SJCRH30 (cell line): ENCODE data around the gene OR51B5. TPM values are rescaled to one million over a fixed set of nuclear protein-coding genes. Genes with fewer than 3 reads are reported as not detected.
"Not testable (repeated sequence)": the region's sequence is repeated elsewhere in the genome, so short reads cannot be mapped to it uniquely, and the experiment has no call there.

Experiments
- DNase-seq, 2 experiments: peaks; one replicate each; pipeline ENCODE4 v3.0.0-alpha.2; 2015 to 2020
- H3K27ac ChIP-seq: fragments of 250-450 bp; sonication (Bioruptor Pico); 2 replicates; pipeline ENCODE4 v1.5.1; 2020; ENCODE audit warnings: mild to moderate bottlenecking, moderate library complexity
- H3K27me3 ChIP-seq: fragments of 250-450 bp; sonication (Bioruptor Pico); 2 replicates; pipeline ENCODE4 v1.5.1; 2020; ENCODE audit warnings: mild to moderate bottlenecking, moderate library complexity
- H3K36me3 ChIP-seq: fragments of 250-450 bp; sonication (Bioruptor Pico); 2 replicates; pipeline ENCODE4 v1.5.1; 2020; ENCODE audit warnings: mild to moderate bottlenecking, moderate library complexity
- H3K4me1 ChIP-seq: fragments of 250-450 bp; sonication (Bioruptor Pico); 2 replicates; pipeline ENCODE4 v1.5.1; 2020; ENCODE audit warnings: mild to moderate bottlenecking, moderate library complexity
- H3K4me3 ChIP-seq: fragments of 250-450 bp; sonication (Bioruptor Pico); 2 replicates; pipeline ENCODE4 v1.5.1; 2020; ENCODE audit warnings: mild to moderate bottlenecking, moderate library complexity
- H3K9me3 ChIP-seq: fragments of 250-450 bp; sonication (Bioruptor Pico); replicated peaks from 2 replicates; pipeline ENCODE4 v1.5.1; 2020; ENCODE audit warnings: mild to moderate bottlenecking, moderate library complexity
- total RNA-seq: library from RNA; depleted of rRNA; stranded (reverse); fragments of >200 nt; shearing (Covaris generic); gene quantifications from 2 replicates; pipeline ENCODE4 v1.2.3, GENCODE V29; 2014; rRNA removed

The OR51B5 gene
- total RNA-seq = 0.28 TPM in 1 of 2 replicates, not detected in the other

GRCh38 chr11:5343474-5344335 lies at the start of gene OR51B5:
TSS of gene OR51B5 (minus strand) at chr11:5343524. CDS start at chr11:5343524, 0 bp downstream.
- Histone ChIP-seq H3K36me3 (no peaks in the 10 kb centered on the region), H3K27me3 (no peaks in the 10 kb centered on the region), H3K27ac (no peak within 1 kb of the TSS), H3K4me1 (no peaks in the 10 kb centered on the region), H3K4me3 (no peak within 1 kb of the TSS), H3K9me3 (no peaks in the 10 kb centered on the region)
- no peak for DNase-seq

GRCh38 chr11:5390210-5390609 lies 46.9 kb upstream of the OR51B5 start:
- DNase-seq = no peak

GRCh38 chr11:5384335-5384734 lies 41.0 kb upstream of the OR51B5 start:
- no peak overlapping the region for H3K27ac ChIP-seq
- no peak overlapping the region for H3K4me3 ChIP-seq
- H3K4me1 ChIP-seq = no peaks in the 10 kb centered on the region
- no peaks in the 10 kb centered on the region for H3K9me3 ChIP-seq
- no peaks in the 10 kb centered on the region for H3K36me3 ChIP-seq
- H3K27me3 ChIP-seq = no peaks in the 10 kb centered on the region
- DNase-seq = no peak

More at GRCh38 chr11:5390210-5390609, 46.9 kb upstream of the OR51B5 start:
- Histone ChIP-seq H3K27me3 (no peaks in the 10 kb centered on the region), H3K9me3 (no peaks in the 10 kb centered on the region), H3K36me3 (no peaks in the 10 kb centered on the region), H3K4me3 (no peak overlapping the region), H3K4me1 (no peaks in the 10 kb centered on the region), H3K27ac (no peak overlapping the region)

GRCh38 chr11:5383576-5383975 lies 40.3 kb upstream of the OR51B5 start, which contains the start of gene OR51M1:
TSS of gene OR51M1 (plus strand) at chr11:5383812. CDS start at chr11:5389399, 5,587 bp downstream.
- no peaks in the 10 kb centered on the region for H3K36me3 ChIP-seq
- H3K27me3 ChIP-seq = no peaks in the 10 kb centered on the region
- H3K27ac ChIP-seq = no peak within 1 kb of the TSS
- no peaks in the 10 kb centered on the region for H3K4me1 ChIP-seq
- DNase-seq = no peak
- no peak within 1 kb of the TSS for H3K4me3 ChIP-seq
- no peaks in the 10 kb centered on the region for H3K9me3 ChIP-seq

GRCh38 chr11:5380740-5381342 lies 37.5 kb upstream of the OR51B5 start:
- Histone ChIP-seq H3K27ac (no peak overlapping the region), H3K4me3 (no peak overlapping the region), H3K9me3 (no peaks in the 10 kb centered on the region), H3K4me1 (no peaks in the 10 kb centered on the region), H3K27me3 (no peaks in the 10 kb centered on the region), H3K36me3 (no peaks in the 10 kb centered on the region)
- DNase-seq = peak; percentile 43 to 80

GRCh38 chr11:5369789-5370188 lies 26.5 kb upstream of the OR51B5 start:
- H3K36me3 ChIP-seq = no peaks in the 10 kb centered on the region
- DNase-seq = peak in 1 of 2 experiments; percentile 14
- no peak overlapping the region for H3K27ac ChIP-seq
- no peak overlapping the region for H3K4me3 ChIP-seq
- H3K9me3 ChIP-seq = no peaks in the 10 kb centered on the region
- peaks cover 5% of the 10 kb centered on the region; the same call in 1 of the 2 replicates for H3K4me1 ChIP-seq
- H3K27me3 ChIP-seq = peaks cover 4% of the 10 kb centered on the region; the same call in 1 of the 2 replicates

GRCh38 chr11:5368502-5369043 lies 25.2 kb upstream of the OR51B5 start:
- Histone ChIP-seq H3K27me3 (peaks cover 4% of the 10 kb centered on the region; the same call in 1 of the 2 replicates), H3K9me3 (no peaks in the 10 kb centered on the region), H3K27ac (no peak overlapping the region), H3K4me1 (peaks cover 13% of the 10 kb centered on the region), H3K4me3 (no peak overlapping the region), H3K36me3 (no peaks in the 10 kb centered on the region)
- DNase-seq = no peak

GRCh38 chr11:5367448-5368074 lies 24.2 kb upstream of the OR51B5 start:
- H3K27ac ChIP-seq = no peak overlapping the region
- peaks cover 4% of the 10 kb centered on the region; the same call in 1 of the 2 replicates for H3K27me3 ChIP-seq
- H3K9me3 ChIP-seq = no peaks in the 10 kb centered on the region
- no peaks in the 10 kb centered on the region for H3K36me3 ChIP-seq
- peaks cover 13% of the 10 kb centered on the region for H3K4me1 ChIP-seq
- H3K4me3 ChIP-seq = no peak overlapping the region
- no peak for DNase-seq

- no peaks in the 10 kb centered on the region for H3K9me3 ChIP-seq
- peaks cover 4% of the 10 kb centered on the region; the same call in 1 of the 2 replicates for H3K27me3 ChIP-seq
- no peak overlapping the region for H3K27ac ChIP-seq
- no peaks in the 10 kb centered on the region for H3K36me3 ChIP-seq
- H3K4me1 ChIP-seq = peaks cover 13% of the 10 kb centered on the region
- H3K4me3 ChIP-seq = no peak overlapping the region
- no peak for DNase-seq
Observed at GRCh38 chr11:5366856-5367255, 23.5 kb upstream of the OR51B5 start.

- not testable (repeated sequence) for H3K27me3 ChIP-seq, H3K4me3 ChIP-seq, DNase-seq, H3K36me3 ChIP-seq, H3K9me3 ChIP-seq, H3K27ac ChIP-seq
- H3K4me1 ChIP-seq = peaks cover 13% of the 10 kb centered on the region
Observed at GRCh38 chr11:5366365-5366764, 23.0 kb upstream of the OR51B5 start.

- peak; percentile 10 to 32 for DNase-seq
- no peak overlapping the region for H3K4me3 ChIP-seq
- H3K4me1 ChIP-seq = peaks cover 13% of the 10 kb centered on the region
- no peaks in the 10 kb centered on the region for H3K27me3 ChIP-seq
- H3K36me3 ChIP-seq = no peaks in the 10 kb centered on the region
- no peaks in the 10 kb centered on the region for H3K9me3 ChIP-seq
- H3K27ac ChIP-seq = peak overlapping the region; percentile 29
Observed at GRCh38 chr11:5364214-5364613, 20.9 kb upstream of the OR51B5 start.

- Histone ChIP-seq H3K4me1 (peaks cover 13% of the 10 kb centered on the region), H3K9me3 (no peaks in the 10 kb centered on the region), H3K27ac (no peak overlapping the region), H3K4me3 (no peak overlapping the region), H3K36me3 (no peaks in the 10 kb centered on the region), H3K27me3 (no peaks in the 10 kb centered on the region)
- no peak for DNase-seq
Observed at GRCh38 chr11:5363679-5364078, 20.4 kb upstream of the OR51B5 start.

- Histone ChIP-seq H3K36me3 (no peaks in the 10 kb centered on the region), H3K4me1 (peaks cover 13% of the 10 kb centered on the region), H3K4me3 (no peak overlapping the region), H3K27me3 (no peaks in the 10 kb centered on the region), H3K27ac (no peak overlapping the region), H3K9me3 (no peaks in the 10 kb centered on the region)
- DNase-seq = no peak
Observed at GRCh38 chr11:5362017-5362625, 18.8 kb upstream of the OR51B5 start.

GRCh38 chr11:5356031-5356430 lies 12.7 kb upstream of the OR51B5 start:
- H3K36me3 ChIP-seq, H3K9me3 ChIP-seq, H3K27ac ChIP-seq, H3K4me3 ChIP-seq, DNase-seq, H3K4me1 ChIP-seq, H3K27me3 ChIP-seq: not testable (repeated sequence)
